ENCODE data around the gene MED12L. TPM values are rescaled to one million over a fixed set of nuclear protein-coding genes. Genes with fewer than 3 reads are reported as not detected.

Gene MED12L
- total RNA-seq (2011; cell fraction: chromatin; rRNA removed; ENCODE audit: low replicate concordance) = not detected in 2 replicates
- 0.33 TPM in 1 of 2 replicates, not detected in the other for total RNA-seq (2011; cell fraction: nucleolus; rRNA removed)
- 0.07 TPM in 1 of 2 replicates, not detected in the other for total RNA-seq (2011; cell fraction: nucleoplasm; rRNA removed)
- total RNA-seq (2014; rRNA removed) (not detected in 2 replicates), total RNA-seq (2014; rRNA removed; fragmentation: Illumina TruSeq; extraction: Trizol) (not detected in 2 replicates), total RNA-seq (2015; rRNA removed; fragmentation: Illumina TruSeq; extraction: Trizol) (not detected in 2 replicates), total RNA-seq (2021) (not detected in 2 replicates), polyA plus RNA-seq (2011; rRNA removed) (not detected in 2 replicates), polyA plus RNA-seq (2014; fragmentation: Illumina TruSeq; extraction: Trizol) (not detected in 2 replicates), polyA plus RNA-seq (2014; fragmentation: Nextera tagmentation; extraction: Ambion mirVana) (not detected), polyA plus RNA-seq (2014; rRNA removed) (not detected in 2 replicates), polyA minus RNA-seq (2011; rRNA and poly(A)+ RNA removed) (not detected in 2 replicates), Bru-seq, nascent RNA (percentile 5 among the genes with signal in this experiment), BruChase-seq, experiment 1, labeled RNA remaining after a 2-hour chase (percentile 4 among the genes with signal in this experiment), BruChase-seq, experiment 2, labeled RNA remaining after a 6-hour chase (percentile 5 among the genes with signal in this experiment)
- not detected in 2 replicates for polyA plus RNA-seq (2011; cell fraction: cytosol; rRNA removed)
- polyA plus RNA-seq (2011; cell fraction: nucleus; rRNA removed) = not detected in 2 replicates
- polyA plus RNA-seq (2012) = not detected in 2 replicates
- not detected in 2 replicates for polyA minus RNA-seq (2011; cell fraction: cytosol; rRNA and poly(A)+ RNA removed)
- under 0.01 TPM in 1 of 2 replicates, not detected in the other for polyA minus RNA-seq (2011; cell fraction: nucleus; rRNA and poly(A)+ RNA removed)
- long read RNA-seq, experiment 1, partial matches to known transcripts = 0 of 1 reads
- long read RNA-seq, experiment 1, other reads (novel, unspliced or antisense) = 1 of 1 reads
- long read RNA-seq, experiment 2 = 0 reads
- long read RNA-seq, experiment 3 = 0 reads

- peaks cover 0 to 20% of the 10 kb centered on the region in 2 experiments; a peak in 2 of 5 replicates for H3K4me1 ChIP-seq (replicated peaks in 1 of 2; ENCODE audit: control insufficient read depth in 2 of 2, insufficient read depth in 2 of 2, low read length in 2 of 2)
- 30% methylated on average over 35 of the region's 84 CpGs for WGBS (ENCODE audit: insufficient coverage, low coverage, missing lambda C conversion rate)
- TF ChIP-seq TAF9B (IDR thresholded peaks at IDR 0.05; ENCODE audit: partially characterized antibody) = no peak
- no peak for TF ChIP-seq FOXJ2 (tag; IDR thresholded peaks at IDR 0.05)
- no peak for TF ChIP-seq TAF7 (tag; IDR thresholded peaks at IDR 0.05)
- TF ChIP-seq NRF1 (conservative IDR thresholded peaks at IDR 0.05 in 1 of 2, IDR thresholded peaks at IDR 0.05 in 1 of 2) = peak; percentile 69 to 72
- TF ChIP-seq PTRF (tag; IDR thresholded peaks at IDR 0.05) = no peak
- no peak for TF ChIP-seq ELF2 (CRISPR knock-in tag; IDR thresholded peaks at IDR 0.05)
- peak; percentile 62 for TF ChIP-seq FIP1L1 (IDR thresholded peaks at IDR 0.05; ENCODE audit: low read depth, low read length, poor library complexity, severe bottlenecking)
- no peak for TF ChIP-seq ZNF184 (CRISPR knock-in tag; IDR thresholded peaks at IDR 0.05)
- no peak for TF ChIP-seq SIN3B (IDR thresholded peaks at IDR 0.05; ENCODE audit: low read depth)
- TF ChIP-seq RBM34 (IDR thresholded peaks at IDR 0.05; ENCODE audit: borderline replicate concordance, insufficient read depth, low read length) = no peak
- no peak for TF ChIP-seq NR2F6 (CRISPR knock-in tag; IDR thresholded peaks at IDR 0.05)
- no peaks in the 10 kb centered on the region for H3K9me3 ChIP-seq (replicated peaks; ENCODE audit: control insufficient read depth, insufficient read depth, low read depth, low read length)
- H3K79me2 ChIP-seq (ENCODE audit: control insufficient read depth, insufficient read depth, low read length) = no peaks in the 10 kb centered on the region
- H3K27me3 ChIP-seq (ENCODE audit: control insufficient read depth in 2 of 2, insufficient read depth in 2 of 2, low read length in 2 of 2) = peaks cover 7 to 24% of the 10 kb centered on the region in 2 experiments; a peak in 3 of 5 replicates
- DNase-seq (ENCODE audit: extremely low read depth in 1 of 4, low spot score in 3 of 4) (peak; percentile 15 to 52 (median 42)), ATAC-seq (peak; percentile 83), FAIRE-seq (no peak)
- no TSS peak for BruUV-seq (replicated peaks)
- no peak within 1 kb of the TSS for H2AFZ ChIP-seq (ENCODE audit: low read depth, low read length)
- CTCF ChIA-PET (ENCODE audit: low intra/inter-chr PET ratio) = no interaction called here
- H3K9me1 ChIP-seq (ENCODE audit: control insufficient read depth, insufficient read depth, low read length) = no peaks in the 10 kb centered on the region
- intact Hi-C loops (cut with micrococcal nuclease) = no loop called here
- no peak within 1 kb of the TSS for H3K27ac ChIP-seq (ENCODE audit: extremely low read depth, low read depth, low read length)
- H3K4me2 ChIP-seq (ENCODE audit: insufficient read depth, low read length) = no peak within 1 kb of the TSS
- H3K9ac ChIP-seq (ENCODE audit: insufficient read depth in 1 of 2, low read depth in 2 of 2, low read length in 2 of 2) = no peak within 1 kb of the TSS
- H3K4me3 ChIP-seq = no peak within 1 kb of the TSS
- POLR2A ChIA-PET = no interaction called here
- in situ Hi-C loops (cut with MboI) = no loop called here
- H3K36me3 ChIP-seq (ENCODE audit: control insufficient read depth, insufficient read depth, low read length) = no peaks in the 10 kb centered on the region
- no peaks in the 10 kb centered on the region for H4K20me1 ChIP-seq (replicated peaks; ENCODE audit: control insufficient read depth, insufficient read depth, low read length)
These were observed at the start of gene MED12L for GRCh38 chr3:151085227-151085888. Gene MED12L, plus strand, starts transcription at chr3:151085664. Its CDS starts 1,263 bp downstream, at chr3:151086927.

Measured in K562 (cell line).